HG02610 (cell line): ENCODE results near the gene LRRC8D.

Experiments
- ATAC-seq: cut with Tn5 transposase; IDR thresholded peaks from one replicate; pipeline ENCODE4 v1.9.1; 2021; ENCODE audit warnings: mild to moderate bottlenecking, moderate library complexity; ENCODE audit not compliant: unreplicated experiment

The LRRC8D gene

DNA sequence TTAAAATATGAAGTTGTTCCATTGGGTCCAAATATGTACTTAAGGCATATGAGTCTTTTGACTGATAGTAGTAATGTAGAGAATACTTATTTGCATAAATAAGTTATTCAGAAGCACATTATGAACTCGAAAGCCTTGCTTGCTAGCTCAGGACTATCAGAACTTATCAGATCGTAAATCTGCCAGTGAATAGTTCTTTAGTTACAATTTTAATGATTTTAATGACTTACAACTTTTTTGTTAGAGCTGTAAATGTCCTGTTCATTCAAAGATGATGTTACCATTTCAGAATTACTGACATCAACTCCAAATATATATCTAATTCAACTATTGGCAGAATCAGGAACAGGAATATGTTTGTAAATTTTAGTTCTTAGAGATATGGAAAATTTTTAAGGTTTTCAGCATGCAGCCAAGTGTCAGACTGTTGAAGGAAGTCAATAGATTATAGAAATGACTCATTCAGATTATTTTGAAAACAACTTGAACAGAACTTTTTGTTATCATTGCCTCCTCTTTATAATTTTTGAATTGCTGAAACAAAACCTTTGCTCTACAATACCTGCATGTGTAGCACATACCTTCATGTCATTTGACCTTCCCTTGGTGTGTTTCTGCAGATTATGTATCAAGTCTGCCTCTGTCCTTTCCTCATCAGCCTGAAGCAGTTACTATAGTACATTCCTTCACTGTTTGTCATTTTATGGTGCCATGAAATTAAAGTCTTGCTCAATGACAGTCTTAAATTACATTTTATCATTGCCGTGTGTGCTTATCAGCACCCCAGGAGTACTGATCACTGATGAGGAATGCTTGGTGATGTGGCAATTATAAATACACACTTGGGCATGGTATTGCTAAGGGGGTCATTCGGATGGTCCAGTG, 44.9 kb downstream of the LRRC8D start:
- no peak for ATAC-seq

DNA sequence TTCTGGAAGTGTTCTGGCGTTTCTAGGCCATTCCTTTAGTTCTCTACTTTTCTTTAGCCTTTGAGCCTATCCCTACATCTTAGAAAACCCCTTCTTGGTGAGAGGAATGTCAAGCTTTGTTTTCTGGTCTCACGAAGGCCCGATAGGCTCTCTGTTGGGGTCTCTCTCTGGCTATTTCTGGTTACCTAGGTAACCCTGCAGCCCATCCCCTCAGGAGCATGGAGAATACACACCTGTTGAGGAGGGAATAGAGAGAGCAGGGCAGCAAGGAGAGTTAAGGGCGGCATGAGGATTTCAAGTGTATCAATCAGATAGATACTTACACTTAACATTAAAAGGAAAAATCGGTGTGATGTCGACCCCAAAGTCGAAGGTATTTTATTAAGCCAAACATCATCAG, 45.7 kb downstream of the LRRC8D start:
- no peak for ATAC-seq

DNA sequence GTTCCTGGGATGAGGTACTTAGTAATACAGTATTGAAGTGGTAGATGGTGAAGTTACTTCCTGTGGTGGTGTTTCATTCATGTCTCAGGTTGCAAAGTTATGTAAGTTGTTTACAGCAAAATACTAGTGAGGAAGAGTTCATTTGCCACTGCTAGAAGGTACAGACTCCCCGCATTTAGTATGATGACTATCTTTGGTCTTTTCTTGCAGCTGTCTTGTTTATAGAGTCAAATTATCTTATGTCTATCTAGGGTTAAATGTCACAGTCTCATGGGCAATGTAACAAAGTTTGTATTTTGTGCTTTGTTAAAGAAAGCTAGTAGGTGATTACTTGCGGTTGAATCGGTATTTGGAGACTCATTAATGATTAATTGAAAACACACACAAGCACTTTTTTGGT, 50.2 kb downstream of the LRRC8D start:
- no peak for ATAC-seq

DNA sequence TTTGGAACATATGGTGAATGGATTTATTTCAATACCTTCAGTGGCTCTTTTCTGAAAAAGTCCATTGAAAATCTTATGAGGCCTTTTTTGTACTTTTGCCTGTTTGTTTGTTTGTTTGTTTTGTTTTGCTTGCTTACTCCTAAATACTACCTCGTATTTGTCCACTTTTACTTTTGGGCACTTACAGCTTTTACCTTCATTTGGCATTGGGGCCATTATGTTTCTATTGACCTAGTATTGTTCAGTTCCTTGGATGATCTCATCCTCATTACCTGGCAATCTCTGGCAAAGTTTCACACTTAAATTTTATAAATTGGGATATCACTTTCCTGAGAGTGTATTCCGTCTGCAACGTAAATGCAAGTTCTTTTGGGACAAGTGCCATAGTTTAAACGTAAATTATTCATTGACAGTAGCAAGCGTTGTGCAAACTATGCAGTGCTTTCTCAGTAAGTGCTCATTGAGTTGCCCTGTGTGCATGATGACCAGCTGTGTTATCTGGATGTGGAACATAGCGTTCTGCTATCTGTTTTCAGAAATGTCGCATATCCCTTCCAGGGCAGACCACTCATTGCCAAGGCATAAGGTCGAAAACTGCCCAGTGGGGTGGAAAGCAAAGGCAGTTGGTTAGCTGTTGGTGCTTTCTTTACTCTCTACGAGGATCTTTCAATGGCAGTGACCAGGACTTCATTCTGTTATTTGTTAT, 51.1 kb downstream of the LRRC8D start:
- no peak for ATAC-seq

DNA sequence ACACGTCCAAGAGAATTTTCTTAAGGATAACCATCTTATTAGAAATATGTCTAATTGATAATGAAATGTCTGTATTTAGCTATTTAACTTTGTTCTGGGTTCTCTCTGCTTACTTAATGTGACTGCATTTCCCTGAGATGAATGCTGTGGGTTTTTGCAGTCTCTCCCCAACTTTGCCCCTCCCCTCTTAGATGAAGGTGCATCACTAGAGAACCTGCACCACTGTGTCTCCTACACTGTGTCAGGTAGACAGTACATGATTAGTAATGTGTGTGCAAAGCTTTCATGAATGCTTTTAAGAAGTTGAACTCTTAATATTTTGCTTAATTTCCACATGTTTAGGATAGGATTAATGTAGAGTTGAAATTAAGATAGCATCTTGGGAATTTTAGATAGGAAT, 51.7 kb downstream of the LRRC8D start:
- no peak for ATAC-seq

DNA sequence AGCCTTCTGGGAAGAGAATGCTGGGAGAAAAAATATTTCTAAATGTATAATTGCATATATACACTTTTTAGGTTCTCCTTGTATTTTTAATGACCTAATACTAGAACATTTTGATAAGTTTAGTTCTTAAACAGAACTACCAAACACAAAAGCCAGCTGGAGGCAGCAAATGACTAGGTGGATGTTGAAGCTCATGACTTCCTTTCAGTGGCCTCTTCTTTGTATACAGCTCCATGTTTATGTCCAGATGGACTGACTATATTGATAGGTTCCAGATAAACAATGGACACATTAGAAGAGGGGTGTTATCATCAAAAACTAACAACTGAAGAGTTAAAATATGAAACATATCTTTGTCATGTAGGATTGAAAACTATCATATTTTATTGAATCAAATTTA, 52.5 kb downstream of the LRRC8D start:
- ATAC-seq = no peak

DNA sequence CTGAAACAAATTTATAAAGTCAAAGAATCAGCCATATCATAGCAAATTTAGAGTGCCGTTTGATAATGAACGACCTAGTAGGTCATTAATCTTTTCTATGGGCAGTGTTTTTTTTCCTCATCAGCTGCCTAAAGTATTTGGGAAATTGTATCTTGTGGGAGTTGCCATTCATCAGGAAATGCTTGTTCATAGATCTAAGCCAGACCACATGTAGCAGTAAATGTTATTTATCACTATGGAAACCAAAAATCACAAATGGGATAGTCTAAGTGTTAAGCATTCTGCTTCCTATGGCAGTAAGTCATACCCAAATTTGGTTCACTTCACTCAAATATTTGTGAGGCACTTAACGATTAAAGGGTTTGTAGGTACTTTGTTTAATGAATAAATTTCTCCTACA, 52.9 kb downstream of the LRRC8D start:
- ATAC-seq = no peak

DNA sequence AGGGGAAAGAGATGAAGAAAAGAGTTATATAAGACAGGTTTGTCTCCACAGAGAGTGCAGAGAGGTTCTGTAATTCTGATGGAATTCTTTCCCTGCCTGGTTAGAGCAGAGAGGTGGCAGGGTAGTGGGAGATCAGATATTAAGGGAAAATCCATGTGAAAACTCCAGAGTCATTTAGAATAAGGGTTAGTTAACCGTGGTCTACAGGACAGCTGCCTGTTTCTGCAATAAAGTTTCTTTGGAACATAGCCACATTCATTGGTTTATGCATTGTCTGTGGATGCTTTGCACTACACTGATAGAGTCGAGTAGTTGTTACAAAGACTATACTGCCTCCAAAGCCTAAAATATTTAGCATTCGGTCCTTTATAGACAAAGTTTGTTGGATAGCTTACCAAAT, 55.6 kb downstream of the LRRC8D start:
- no peak for ATAC-seq

DNA sequence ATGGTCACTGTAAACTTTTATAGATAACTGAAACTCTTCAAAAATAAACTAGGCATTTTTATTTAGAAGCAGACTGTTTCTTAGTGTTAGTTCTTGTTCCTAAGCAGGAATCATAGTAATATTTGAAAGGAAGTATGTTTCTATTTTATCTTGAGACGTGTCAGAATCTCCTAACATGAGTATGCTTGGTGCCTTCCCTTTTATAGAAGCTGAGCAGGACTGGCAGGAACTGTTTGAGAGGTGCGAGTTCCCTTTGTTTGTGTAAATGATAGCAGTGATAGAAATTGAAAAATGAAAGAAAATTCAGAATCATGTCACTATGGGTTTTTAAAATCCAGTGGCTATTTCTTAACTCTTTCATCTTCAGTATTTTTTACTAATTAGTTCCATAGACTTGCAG, 56.9 kb downstream of the LRRC8D start:
- ATAC-seq = no peak

DNA sequence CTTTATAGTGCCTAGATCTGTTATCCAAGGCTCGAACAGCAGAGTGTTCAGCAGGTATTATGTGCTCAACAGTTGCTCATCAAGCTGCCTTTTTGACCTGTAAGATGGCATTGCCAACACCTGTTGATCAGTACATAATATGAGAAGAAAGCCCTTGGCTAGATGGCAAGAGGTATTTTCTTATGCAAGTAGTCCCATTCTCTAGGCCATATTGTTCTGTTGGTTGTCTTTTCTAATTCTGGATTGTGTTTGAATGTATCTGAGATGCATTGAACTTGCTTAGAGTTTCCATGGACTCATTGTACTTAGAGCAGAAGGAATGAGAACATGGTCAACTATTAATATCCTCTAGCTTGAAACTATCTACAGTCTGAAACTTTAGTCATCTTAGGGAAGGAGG, 57.4 kb downstream of the LRRC8D start:
- no peak for ATAC-seq

DNA sequence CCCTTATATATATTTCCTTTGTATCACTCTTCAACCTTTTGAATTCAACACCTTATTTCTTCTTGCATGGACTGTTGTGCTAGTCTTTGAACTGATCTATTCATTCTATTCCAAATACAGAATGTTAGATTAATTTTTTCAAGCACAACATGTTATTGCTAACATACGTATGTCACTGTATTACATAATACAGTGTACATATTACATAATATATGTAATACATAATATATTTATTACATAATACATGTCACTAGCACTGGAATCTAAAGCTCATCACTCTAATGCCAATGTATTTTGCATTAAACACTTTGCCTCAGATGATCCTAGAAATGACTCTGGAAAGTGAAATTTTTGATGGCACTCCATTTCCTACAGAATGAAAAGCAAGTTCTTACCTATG, 59.8 kb downstream of the LRRC8D start:
- no peak for ATAC-seq

DNA sequence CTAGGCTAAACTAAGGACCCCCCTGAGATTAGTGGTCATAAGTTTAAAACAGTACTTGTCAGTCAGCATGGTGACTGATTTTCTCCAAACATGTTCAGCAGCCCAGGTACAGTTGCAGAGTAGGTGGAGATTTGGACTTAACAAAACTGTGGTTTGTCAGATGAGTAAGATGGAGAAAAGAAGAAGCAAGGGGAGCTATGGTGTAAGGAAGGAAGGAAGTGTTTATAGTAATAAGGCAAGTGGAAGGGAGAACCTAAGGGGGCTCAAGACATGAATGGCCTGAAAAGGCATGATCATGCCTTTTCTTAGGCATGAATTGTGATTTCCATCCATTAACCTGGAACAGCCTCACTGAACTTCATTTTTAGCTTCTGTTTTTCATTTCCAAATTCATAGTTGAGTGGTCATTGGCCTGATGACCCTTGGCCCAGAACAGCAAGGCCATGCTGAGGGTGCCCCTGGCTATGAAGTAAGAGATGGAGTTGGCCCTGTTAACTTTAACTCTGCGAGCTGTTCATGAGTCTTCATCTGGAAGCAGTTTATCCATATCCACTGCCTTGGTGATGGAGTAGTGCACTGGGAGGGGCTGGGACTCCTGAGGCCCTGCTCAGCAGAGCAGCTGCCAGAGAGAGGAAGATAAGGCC, 60.7 kb downstream of the LRRC8D start:
- ATAC-seq = no peak

DNA sequence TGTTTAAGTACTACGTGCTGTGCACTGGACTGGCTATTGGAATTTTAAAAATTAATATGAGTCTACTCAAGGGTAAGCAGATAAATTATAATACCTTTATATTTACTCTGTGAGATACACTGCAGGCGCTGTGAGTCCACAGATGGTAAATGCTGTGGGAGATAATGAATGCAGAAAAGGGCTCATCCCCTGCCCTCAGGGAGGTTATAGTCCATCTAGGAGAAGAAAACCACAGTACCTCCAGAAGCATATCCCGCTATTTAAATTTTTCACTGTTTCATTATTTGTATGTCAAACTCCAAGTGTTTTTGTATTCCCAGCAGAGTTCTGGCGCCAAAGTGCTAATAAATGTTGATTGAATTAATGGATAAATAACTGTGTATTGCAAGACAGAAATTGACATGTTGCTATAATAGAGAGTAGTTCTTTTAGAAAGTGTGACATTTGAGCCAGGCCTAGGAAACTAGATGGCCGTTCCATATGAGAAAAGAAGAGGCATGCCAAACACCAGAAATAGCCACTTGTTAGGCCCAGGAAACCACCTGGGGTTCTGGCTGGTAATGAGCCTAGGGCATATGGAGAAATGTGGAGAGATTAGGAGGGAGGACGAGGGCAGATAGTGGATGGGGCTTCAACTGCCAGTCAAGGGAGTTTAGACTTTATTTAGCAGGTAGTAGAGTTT, 61.7 kb downstream of the LRRC8D start:
- no peak for ATAC-seq

DNA sequence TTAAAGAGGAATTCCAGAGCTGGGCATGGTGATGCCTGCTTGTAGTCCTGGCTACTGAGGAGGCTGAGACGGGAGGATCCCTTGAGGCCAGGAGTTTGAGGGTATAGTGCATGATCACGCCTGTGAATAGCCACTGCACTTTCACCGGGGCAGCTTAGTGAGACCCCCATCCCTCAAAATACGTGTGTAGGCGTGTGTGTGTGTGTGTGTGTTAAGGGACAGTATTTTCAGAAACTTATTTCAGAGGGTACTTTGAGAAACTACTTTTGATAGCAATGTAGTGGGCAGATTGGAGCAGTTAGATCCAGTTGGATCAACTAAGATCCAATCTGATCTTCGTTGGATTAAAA, 62.2 kb downstream of the LRRC8D start:
- ATAC-seq = no peak

DNA sequence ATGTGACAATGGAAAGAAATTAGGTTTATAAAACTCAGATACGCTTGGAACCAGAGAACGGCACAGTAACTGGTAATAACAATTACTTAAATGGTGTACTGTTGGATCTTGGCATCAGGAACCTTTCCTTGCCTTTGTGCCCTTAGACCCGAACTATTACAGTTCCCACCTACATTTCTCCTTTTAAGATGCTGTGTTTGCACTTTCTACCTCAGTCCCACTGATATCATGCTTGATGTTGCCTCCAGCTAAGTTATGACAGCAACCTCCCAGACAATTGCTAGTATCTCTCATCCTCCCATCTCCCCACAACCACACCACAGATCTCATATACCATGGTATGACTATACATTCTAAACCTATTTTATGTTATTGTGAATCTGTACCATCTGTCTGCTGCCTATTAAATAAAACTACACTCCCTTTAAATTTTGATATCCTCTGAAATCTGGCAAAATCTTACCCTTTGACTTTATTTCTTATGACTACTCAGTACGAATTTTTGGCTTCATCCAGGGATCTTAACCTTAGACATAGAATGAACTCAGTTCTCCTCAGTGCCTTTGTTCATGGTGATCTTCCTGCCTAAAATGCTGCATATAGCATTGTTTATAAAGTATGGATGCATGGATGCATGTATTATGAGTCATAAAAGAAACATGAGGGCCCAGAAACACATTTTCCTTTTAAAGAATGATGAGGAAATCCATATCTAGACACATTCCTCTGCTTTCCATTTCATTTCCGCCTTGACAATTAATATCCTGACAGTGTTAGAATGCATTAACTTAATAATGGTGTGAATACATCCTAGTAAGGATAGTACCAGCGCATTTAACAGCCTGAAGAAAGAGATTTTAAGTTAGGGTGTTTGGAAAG, 64.1 kb downstream of the LRRC8D start:
- no peak for ATAC-seq

DNA sequence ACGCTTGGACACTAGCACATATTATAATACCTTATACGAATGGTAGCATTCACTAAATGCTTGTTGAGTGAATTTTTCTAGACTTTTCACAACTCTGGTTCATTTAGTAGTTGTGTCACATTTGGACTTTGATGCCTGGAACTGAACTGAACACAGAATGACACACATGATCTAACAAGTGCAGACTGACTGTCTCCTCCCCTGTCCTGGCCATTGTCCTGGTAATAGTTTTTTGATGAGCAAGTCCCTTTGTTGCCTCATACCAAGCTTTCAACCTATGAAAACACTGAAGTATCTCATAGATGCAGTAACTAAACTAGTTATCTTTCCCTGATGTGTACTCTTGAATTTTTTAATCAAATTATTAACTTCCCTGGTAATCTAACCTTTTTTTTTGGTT, 66.4 kb downstream of the LRRC8D start:
- no peak for ATAC-seq

DNA sequence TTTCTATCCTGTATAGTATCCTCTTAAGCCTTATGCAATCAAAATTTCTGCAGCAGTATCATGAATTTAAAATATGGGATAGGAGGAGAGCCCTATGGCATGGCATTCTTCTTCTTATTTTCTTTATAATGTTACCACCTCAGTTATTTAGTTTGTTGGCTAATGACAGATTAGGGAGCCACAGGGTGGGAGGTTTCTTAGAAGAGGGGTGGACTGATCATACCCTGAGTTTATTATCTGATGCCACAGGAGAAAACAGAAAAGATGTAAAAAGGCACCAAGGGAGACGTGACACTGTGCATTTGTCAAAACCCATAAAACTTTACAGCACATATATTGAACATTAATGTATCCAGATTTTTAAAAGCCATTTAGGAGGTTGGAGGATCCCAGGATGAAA, 66.9 kb downstream of the LRRC8D start:
- no peak for ATAC-seq

DNA sequence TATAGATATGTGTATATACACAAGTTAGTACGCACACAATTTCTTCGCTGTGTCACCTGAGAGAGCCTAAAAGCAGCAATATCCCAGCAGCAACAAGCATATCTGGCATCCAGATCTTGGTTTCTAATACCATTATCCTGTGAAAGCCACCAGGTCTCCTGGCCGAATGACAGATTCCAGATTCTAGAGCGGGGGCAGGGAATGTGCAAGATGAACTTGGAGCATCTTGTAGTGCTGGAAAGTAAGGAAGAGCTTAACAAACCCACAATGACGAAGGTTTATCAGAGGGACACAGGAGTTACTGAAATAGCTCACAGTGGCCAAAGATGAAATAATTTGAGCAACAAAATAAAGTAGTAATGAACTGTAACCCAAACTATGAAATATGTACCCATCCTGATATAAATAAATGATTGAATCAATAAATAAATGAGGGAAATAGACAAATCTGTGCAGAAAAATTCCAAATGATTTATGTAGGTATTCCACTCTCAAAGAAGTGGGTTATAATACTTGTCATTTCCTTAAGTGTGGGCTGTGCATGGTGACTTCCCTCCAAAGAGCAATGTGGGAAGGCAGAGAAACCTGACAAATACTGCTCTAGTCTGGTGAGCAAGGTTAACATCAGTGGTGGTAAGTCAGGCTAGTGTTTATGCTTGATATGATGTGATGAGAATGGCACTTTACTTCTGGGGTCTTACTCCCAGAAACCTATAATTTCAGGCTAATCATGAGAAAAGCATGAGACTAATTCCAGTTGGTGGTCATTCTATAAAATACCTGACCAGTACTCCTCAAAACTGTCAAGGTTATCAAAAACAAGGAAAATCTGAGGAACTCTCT, 67.9 kb downstream of the LRRC8D start:
- no peak for ATAC-seq

DNA sequence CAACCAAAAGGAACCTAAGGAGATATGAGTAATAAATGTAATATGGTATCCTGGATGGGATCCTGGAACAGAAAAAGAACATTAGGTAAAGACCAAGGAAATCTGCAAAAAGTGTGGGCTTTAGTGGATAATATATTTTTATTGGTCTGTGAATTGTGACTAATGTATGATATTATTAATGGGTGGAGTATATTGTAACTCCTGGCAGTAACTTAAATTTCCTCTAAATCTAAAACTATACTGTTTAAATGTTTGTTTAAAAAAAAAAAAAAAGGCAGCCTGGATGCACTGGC, 68.4 kb downstream of the LRRC8D start:
- no peak for ATAC-seq
